Colonic mucosa (tissue), 4 donors: Measurements from ENCODE around the gene TTC9. TPM values are rescaled to one million over a fixed set of nuclear protein-coding genes. Genes with fewer than 3 reads are reported as not detected.

Source experiments
- DNase-seq: peaks from one replicate; pipeline ENCODE4 v3.0.0-alpha.2; 2020
- H3K27ac ChIP-seq: fragments of 200-600 bp; one replicate; pipeline ENCODE4 v1.8.0; 2021
- H3K27me3 ChIP-seq: fragments of 200-600 bp; one replicate; pipeline ENCODE4 v1.8.0; 2021
- H3K36me3 ChIP-seq: fragments of 200-600 bp; one replicate; pipeline ENCODE4 v1.8.0; 2021
- H3K4me1 ChIP-seq: fragments of 200-600 bp; one replicate; pipeline ENCODE4 v1.8.0; 2021; ENCODE audit warnings: mild to moderate bottlenecking
- H3K4me3 ChIP-seq: fragments of 200-600 bp; one replicate; pipeline ENCODE4 v1.8.0; 2021
- H3K9ac ChIP-seq, 2 donors: one replicate each; pipeline ENCODE4 v1.7.0; 2013; ENCODE audit warnings: control low read depth in 2 of 2, low read depth in 2 of 2, low read length in 2 of 2
- H3K9me3 ChIP-seq: fragments of 200-600 bp; one replicate; pipeline ENCODE4 v1.8.0; 2021
- intact Hi-C: fragments of 100-400 bp; cut with DNase I; formaldehyde crosslinking; loops from one replicate; pipeline ENCODE4 v1.14.1; 2022
- total RNA-seq, 2 donors: library from RNA; stranded (reverse); fragmentation: NEBNext Ultra II Directional in 1 of 2; extraction: Animal tissue kit (Norgen Biotek cat#: 25700) in 1 of 2; gene quantifications; one replicate each; pipeline ENCODE4 v1.2.1, GENCODE V29; 2021
- TF ChIP-seq, protein P1 (sequence below): fragments of 200-600 bp; IDR thresholded peaks from one replicate; pipeline ENCODE4 v1.8.0; 2022; ENCODE audit warnings: antibody characterized with exemption, mild to moderate bottlenecking
- donor health status: healthy.
- donor health status: DM: no; HTN: no; CAD: no.
- donor health status: DM: no; HTN: no; CAD: no.

Gene TTC9
- total RNA-seq, 2 donors from 2014 or later = 0.66 to 0.82 TPM

DNA sequence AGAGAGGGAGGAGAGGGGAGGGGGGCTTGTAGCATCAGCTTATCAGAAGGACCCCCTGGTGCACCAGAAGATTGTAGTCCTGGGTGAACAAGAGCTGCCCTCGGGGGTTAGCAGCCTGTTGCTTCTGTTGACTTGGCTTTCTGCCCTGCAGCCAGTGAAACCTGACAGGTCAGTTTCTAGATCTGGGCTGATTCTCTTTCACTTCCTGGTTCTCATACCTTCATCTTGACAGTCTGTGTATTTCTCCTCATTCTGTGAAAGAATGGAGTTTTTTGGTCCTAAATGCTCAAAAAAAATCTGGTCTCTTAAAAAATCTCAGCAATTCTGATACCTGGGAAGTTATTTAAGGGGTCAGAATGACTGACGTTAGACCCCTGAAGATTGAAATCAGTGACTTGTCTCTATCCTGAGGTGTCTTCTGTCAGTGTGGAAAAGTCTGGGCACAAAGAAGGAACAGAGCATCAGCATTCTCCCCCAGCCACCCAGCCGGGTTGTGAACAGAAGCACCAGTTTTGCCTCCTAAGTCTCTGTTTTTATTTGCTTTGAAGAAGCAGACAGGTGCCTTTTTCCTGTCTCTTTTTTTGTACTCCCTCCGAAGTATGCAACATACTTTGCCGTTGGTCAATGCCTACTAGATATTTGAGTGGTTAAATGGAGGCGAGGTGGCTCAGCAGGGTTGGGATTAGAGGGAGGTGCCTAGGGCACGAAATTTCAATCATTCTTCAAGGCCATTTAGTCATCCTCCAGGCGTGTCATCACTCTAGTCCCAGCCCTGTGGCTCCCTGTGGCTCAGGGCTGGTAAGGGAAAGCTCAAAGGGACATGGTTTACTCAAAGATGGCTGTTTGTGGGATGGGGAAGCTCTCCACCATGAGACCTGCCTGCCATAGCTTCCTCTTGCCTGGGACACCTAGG, 24.0 kb downstream of the TTC9 start:
- peak overlapping the region; percentile 3 to 30 for H3K9ac ChIP-seq
- no peak overlapping the region for H3K4me3 ChIP-seq
- intact Hi-C loops = no loop called here
- peak overlapping the region; percentile 6 for H3K27ac ChIP-seq
- peak; percentile 81 for DNase-seq
- no peaks in the 10 kb centered on the region for H3K4me1 ChIP-seq
- H3K9me3 ChIP-seq = no peaks in the 10 kb centered on the region
- no peaks in the 10 kb centered on the region for H3K27me3 ChIP-seq
- TF ChIP-seq, protein P1, sequence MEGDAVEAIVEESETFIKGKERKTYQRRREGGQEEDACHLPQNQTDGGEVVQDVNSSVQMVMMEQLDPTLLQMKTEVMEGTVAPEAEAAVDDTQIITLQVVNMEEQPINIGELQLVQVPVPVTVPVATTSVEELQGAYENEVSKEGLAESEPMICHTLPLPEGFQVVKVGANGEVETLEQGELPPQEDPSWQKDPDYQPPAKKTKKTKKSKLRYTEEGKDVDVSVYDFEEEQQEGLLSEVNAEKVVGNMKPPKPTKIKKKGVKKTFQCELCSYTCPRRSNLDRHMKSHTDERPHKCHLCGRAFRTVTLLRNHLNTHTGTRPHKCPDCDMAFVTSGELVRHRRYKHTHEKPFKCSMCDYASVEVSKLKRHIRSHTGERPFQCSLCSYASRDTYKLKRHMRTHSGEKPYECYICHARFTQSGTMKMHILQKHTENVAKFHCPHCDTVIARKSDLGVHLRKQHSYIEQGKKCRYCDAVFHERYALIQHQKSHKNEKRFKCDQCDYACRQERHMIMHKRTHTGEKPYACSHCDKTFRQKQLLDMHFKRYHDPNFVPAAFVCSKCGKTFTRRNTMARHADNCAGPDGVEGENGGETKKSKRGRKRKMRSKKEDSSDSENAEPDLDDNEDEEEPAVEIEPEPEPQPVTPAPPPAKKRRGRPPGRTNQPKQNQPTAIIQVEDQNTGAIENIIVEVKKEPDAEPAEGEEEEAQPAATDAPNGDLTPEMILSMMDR = no peak
- no peaks in the 10 kb centered on the region for H3K36me3 ChIP-seq

DNA sequence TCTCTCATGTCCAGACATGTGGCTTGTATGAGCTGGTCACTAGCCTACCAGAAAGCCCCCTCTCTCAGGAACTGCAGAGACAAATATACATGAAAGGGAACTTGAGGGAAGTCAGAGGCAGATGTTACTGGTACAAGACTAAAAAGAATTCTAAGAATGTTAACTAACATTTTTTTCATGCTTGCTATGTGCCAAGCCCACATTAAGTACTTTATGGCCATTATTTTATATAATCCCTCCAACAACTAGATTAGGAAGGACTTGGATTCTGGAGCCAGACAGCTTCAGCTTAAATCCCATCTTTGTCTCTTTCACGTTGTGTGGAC, 24.6 kb downstream of the TTC9 start:
- DNase-seq = no peak
- no peak overlapping the region for H3K9ac ChIP-seq
- H3K9me3 ChIP-seq = no peaks in the 10 kb centered on the region
- no peaks in the 10 kb centered on the region for H3K4me1 ChIP-seq
- intact Hi-C loops = no loop called here
- H3K36me3 ChIP-seq = no peaks in the 10 kb centered on the region
- no peaks in the 10 kb centered on the region for H3K27me3 ChIP-seq
- H3K27ac ChIP-seq = no peak overlapping the region
- TF ChIP-seq, protein P1 = no peak
- H3K4me3 ChIP-seq = no peak overlapping the region

DNA sequence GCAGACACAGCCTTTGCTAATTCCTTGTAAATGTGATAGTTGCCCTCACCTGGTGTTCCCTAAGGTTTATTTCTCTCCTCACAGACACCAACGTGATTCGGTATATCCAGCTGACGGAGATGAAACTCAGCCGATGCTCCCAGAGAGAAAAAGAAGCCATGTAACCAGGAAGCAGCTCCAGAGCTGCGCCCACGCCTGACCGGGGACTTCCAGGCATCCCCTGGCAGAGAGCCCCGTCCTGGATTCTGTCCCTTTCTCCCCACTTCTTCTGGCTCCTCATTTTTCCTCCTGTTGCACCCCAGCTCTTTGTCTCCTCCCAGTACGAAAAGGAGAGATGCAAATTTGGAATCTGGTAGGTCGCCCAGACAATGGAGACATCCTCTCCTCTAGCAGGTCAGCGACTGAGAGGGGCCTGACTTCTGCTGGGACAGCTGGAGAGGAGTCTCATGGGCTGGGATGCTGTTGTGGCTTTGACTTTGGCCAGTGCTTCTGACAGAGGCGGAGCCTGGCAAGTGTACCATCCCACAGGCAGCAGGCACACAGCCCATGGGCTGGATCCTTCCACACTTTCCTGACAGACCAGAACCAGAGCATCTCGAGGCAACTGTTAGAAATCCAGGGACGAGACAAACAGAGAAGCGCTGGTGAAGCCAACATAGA, 29.4 kb downstream of the TTC9 start:
- no peaks in the 10 kb centered on the region for H3K27me3 ChIP-seq
- H3K4me1 ChIP-seq = no peaks in the 10 kb centered on the region
- no peak overlapping the region for H3K27ac ChIP-seq
- intact Hi-C loops = no loop called here
- H3K4me3 ChIP-seq = no peak overlapping the region
- no peak overlapping the region for H3K9ac ChIP-seq
- TF ChIP-seq, protein P1 = no peak
- no peaks in the 10 kb centered on the region for H3K9me3 ChIP-seq
- H3K36me3 ChIP-seq = no peaks in the 10 kb centered on the region
- no peak for DNase-seq

- no peak for DNase-seq
- Histone ChIP-seq H3K4me3 (no peak overlapping the region), H3K36me3 (no peaks in the 10 kb centered on the region), H3K9ac (no peak overlapping the region), H3K9me3 (no peaks in the 10 kb centered on the region), H3K27ac (no peak overlapping the region), H3K4me1 (no peaks in the 10 kb centered on the region), H3K27me3 (no peaks in the 10 kb centered on the region)
- intact Hi-C loops = no loop called here
- TF ChIP-seq, protein P1 = no peak
Measured at GRCh38 chr14:70671652-70672644, 30.2 kb downstream of the TTC9 start.

DNA sequence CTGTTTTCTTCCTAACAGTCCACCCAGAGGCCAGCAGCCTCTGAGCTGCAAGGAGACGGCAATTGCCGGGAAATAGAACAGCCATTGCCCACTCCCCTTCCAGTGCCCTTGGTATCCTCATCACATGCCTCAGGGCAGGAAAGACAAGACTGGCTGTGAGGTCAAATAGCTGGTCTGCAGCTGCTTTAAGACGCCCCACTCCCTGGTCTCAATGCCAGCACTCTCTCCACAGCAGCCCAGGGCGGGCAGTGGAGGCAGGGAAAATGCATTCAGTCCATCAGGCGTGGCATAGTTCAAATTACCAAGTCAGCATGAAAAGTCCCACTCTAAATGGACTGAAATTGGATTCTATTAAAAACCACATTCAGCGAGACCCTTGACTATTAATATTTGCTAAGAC, 35.6 kb downstream of the TTC9 start:
- Histone ChIP-seq H3K9ac (no peak overlapping the region), H3K27ac (no peak overlapping the region), H3K27me3 (no peaks in the 10 kb centered on the region), H3K9me3 (no peaks in the 10 kb centered on the region), H3K36me3 (no peaks in the 10 kb centered on the region), H3K4me1 (no peaks in the 10 kb centered on the region), H3K4me3 (no peak overlapping the region)
- no peak for DNase-seq
- intact Hi-C loops = no loop called here
- TF ChIP-seq, protein P1 = no peak
